ENCODE results near the gene LIN7C. TPM values are rescaled to one million over a fixed set of nuclear protein-coding genes. Genes with fewer than 3 reads are reported as not detected.

Gene LIN7C
- total and polyA plus RNA-seq, 9 of the 15 experiments (the other 6 are each of a cell fraction or from before 2014, with no cell fraction given), result 10.8 to 52.7 (median 21.5) TPM

- POLR2A ChIA-PET, result interaction anchor here (0.7 to 1.0 kb wide), 2 partner anchors 14 to 22 kb away, joined by 4 to 5 read pairs; no protein-coding TSS in a partner anchor
Measured at GRCh38 chr11:27495710-27496300, 10.8 kb downstream of the LIN7C start.

DNA sequence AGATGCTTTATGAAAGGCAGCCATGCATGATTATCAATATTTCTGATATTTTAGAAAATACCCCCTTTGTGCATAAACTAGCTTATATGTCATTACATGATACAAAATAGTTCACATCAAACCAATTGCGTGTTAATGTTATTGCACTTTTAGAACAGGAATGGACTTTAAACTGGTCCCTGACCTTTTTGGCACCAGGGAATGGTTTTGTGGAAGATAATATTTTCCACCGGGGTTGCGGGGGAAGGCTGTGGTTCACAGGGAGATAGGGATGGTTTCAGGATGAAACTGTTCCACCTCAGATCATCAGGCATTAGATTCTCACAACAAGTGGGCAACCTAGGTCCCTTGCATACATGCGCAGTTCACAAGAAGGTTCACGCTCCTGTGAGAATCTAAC is 17.5 kb downstream of the LIN7C start:
- intact Hi-C loops (cut with micrococcal nuclease), result loop anchor here (5.0 kb wide), 3 partner anchors 192 to 1202 kb away; no protein-coding TSS in a partner anchor
- DNase-seq (ENCODE audit: extremely low read depth in 1 of 4, low spot score in 3 of 4), result no peak
- in situ Hi-C loops (cut with MboI), result loop anchor here (25.0 kb wide), 2 partner anchors 727 to 1202 kb away; no protein-coding TSS in a partner anchor
- Histone ChIP-seq H3K27ac (ENCODE audit: extremely low read depth, low read depth, low read length) (no peak overlapping the region), H3K4me2 (ENCODE audit: insufficient read depth, low read length) (no peak overlapping the region), H3K9ac (ENCODE audit: insufficient read depth in 1 of 2, low read depth in 2 of 2, low read length in 2 of 2) (no peak overlapping the region), H3K9me1 (ENCODE audit: control insufficient read depth, insufficient read depth, low read length) (no peaks in the 10 kb centered on the region), H3K27me3 (ENCODE audit: control insufficient read depth in 2 of 2, insufficient read depth in 2 of 2, low read length in 2 of 2) (no peaks in the 10 kb centered on the region), H3K36me3 (ENCODE audit: control insufficient read depth, insufficient read depth, low read length) (peaks cover 36% of the 10 kb centered on the region), H3K4me3 (no peak overlapping the region), H2AFZ (ENCODE audit: low read depth, low read length) (no peak overlapping the region), H3K4me1 (replicated peaks in 1 of 2; ENCODE audit: control insufficient read depth in 2 of 2, insufficient read depth in 2 of 2, low read length in 2 of 2) (no peaks in the 10 kb centered on the region), H3K79me2 (ENCODE audit: control insufficient read depth, insufficient read depth, low read length) (no peaks in the 10 kb centered on the region), H4K20me1 (replicated peaks; ENCODE audit: control insufficient read depth, insufficient read depth, low read length) (no peaks in the 10 kb centered on the region), H3K9me3 (replicated peaks; ENCODE audit: control insufficient read depth, insufficient read depth, low read depth, low read length) (no peaks in the 10 kb centered on the region)
- no peak for FAIRE-seq
- ChIA-PET POLR2A (interaction anchor here (1.7 kb wide), 1 partner anchor 16 kb away, joined by 5 read pairs; the partner anchor contains the start of gene LGR4), CTCF (ENCODE audit: low intra/inter-chr PET ratio) (interaction anchor here (1.1 kb wide), 1 partner anchor 292 kb away, joined by 3 read pairs; no protein-coding TSS in a partner anchor)
- whole genome bisulfite sequencing (ENCODE audit: insufficient coverage, low coverage, missing lambda C conversion rate), result 75% methylated on average over 5 of the region's 5 CpGs
- no peak for ATAC-seq
- no TSS peak for BruUV-seq (replicated peaks)
- TF ChIP-seq E2F4 (CRISPR knock-in tag; IDR thresholded peaks at IDR 0.05; ENCODE audit: low read depth) (no peak), ZEB2 (IDR thresholded peaks at IDR 0.05) (no peak), CBFA2T2 (conservative IDR thresholded peaks at IDR 0.05) (no peak), MXD1 (CRISPR knock-in tag; IDR thresholded peaks at IDR 0.05; ENCODE audit: borderline replicate concordance, poor library complexity, severe bottlenecking) (no peak), NR1H2 (CRISPR knock-in tag; IDR thresholded peaks at IDR 0.05) (no peak)
- TF ChIP-seq, protein P1, sequence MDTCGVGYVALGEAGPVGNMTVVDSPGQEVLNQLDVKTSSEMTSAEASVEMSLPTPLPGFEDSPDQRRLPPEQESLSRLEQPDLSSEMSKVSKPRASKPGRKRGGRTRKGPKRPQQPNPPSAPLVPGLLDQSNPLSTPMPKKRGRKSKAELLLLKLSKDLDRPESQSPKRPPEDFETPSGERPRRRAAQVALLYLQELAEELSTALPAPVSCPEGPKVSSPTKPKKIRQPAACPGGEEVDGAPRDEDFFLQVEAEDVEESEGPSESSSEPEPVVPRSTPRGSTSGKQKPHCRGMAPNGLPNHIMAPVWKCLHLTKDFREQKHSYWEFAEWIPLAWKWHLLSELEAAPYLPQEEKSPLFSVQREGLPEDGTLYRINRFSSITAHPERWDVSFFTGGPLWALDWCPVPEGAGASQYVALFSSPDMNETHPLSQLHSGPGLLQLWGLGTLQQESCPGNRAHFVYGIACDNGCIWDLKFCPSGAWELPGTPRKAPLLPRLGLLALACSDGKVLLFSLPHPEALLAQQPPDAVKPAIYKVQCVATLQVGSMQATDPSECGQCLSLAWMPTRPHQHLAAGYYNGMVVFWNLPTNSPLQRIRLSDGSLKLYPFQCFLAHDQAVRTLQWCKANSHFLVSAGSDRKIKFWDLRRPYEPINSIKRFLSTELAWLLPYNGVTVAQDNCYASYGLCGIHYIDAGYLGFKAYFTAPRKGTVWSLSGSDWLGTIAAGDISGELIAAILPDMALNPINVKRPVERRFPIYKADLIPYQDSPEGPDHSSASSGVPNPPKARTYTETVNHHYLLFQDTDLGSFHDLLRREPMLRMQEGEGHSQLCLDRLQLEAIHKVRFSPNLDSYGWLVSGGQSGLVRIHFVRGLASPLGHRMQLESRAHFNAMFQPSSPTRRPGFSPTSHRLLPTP (IDR thresholded peaks at IDR 0.05; ENCODE audit: borderline replicate concordance, extremely low read depth, insufficient read length), result no peak

More at GRCh38 chr11:27495710-27496300, 10.8 kb downstream of the LIN7C start:
- Histone ChIP-seq H3K4me2 (ENCODE audit: insufficient read depth, low read length) (no peak overlapping the region), H3K9me3 (replicated peaks; ENCODE audit: control insufficient read depth, insufficient read depth, low read depth, low read length) (no peaks in the 10 kb centered on the region), H3K9me1 (ENCODE audit: control insufficient read depth, insufficient read depth, low read length) (no peaks in the 10 kb centered on the region), H3K4me1 (replicated peaks in 1 of 2; ENCODE audit: control insufficient read depth in 2 of 2, insufficient read depth in 2 of 2, low read length in 2 of 2) (no peaks in the 10 kb centered on the region), H3K27ac (ENCODE audit: extremely low read depth, low read depth, low read length) (no peak overlapping the region), H3K27me3 (ENCODE audit: control insufficient read depth in 2 of 2, insufficient read depth in 2 of 2, low read length in 2 of 2) (no peaks in the 10 kb centered on the region), H4K20me1 (replicated peaks; ENCODE audit: control insufficient read depth, insufficient read depth, low read length) (no peaks in the 10 kb centered on the region), H3K9ac (ENCODE audit: insufficient read depth in 1 of 2, low read depth in 2 of 2, low read length in 2 of 2) (no peak overlapping the region), H3K36me3 (ENCODE audit: control insufficient read depth, insufficient read depth, low read length) (peaks cover 88% of the 10 kb centered on the region), H3K4me3 (no peak overlapping the region), H3K79me2 (ENCODE audit: control insufficient read depth, insufficient read depth, low read length) (peaks cover 15% of the 10 kb centered on the region), H2AFZ (ENCODE audit: low read depth, low read length) (no peak overlapping the region)
- FAIRE-seq (no peak), DNase-seq (ENCODE audit: extremely low read depth in 1 of 4, low spot score in 3 of 4) (no peak), ATAC-seq (no peak)
- WGBS (ENCODE audit: insufficient coverage, low coverage, missing lambda C conversion rate), result 100% methylated on average over 1 of the region's 1 CpG
- TF ChIP-seq ZNF780A (CRISPR knock-in tag; IDR thresholded peaks at IDR 0.05) (no peak), FOXJ3 (CRISPR knock-in tag; IDR thresholded peaks at IDR 0.05) (no peak), IFI16 (CRISPR knock-in tag; IDR thresholded peaks at IDR 0.05) (no peak), SNIP1 (IDR thresholded peaks at IDR 0.05; ENCODE audit: low read depth) (no peak), SMARCE1 (IDR thresholded peaks at IDR 0.05) (no peak)
- TF ChIP-seq, protein P2, sequence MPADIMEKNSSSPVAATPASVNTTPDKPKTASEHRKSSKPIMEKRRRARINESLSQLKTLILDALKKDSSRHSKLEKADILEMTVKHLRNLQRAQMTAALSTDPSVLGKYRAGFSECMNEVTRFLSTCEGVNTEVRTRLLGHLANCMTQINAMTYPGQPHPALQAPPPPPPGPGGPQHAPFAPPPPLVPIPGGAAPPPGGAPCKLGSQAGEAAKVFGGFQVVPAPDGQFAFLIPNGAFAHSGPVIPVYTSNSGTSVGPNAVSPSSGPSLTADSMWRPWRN (IDR thresholded peaks at IDR 0.05; ENCODE audit: low read depth), result no peak
- no TSS peak for BruUV-seq (replicated peaks)
- intact Hi-C loops (cut with micrococcal nuclease) (loop anchor here (5.0 kb wide), 1 partner anchor 844 kb away; no protein-coding TSS in a partner anchor), in situ Hi-C loops (cut with MboI) (loop anchor here (25.0 kb wide), 2 partner anchors 734 to 1209 kb away; no protein-coding TSS in a partner anchor)
- CTCF ChIA-PET (ENCODE audit: low intra/inter-chr PET ratio), result interaction anchor here (2.0 kb wide), 1 partner anchor 311 kb away, joined by 11 read pairs; no protein-coding TSS in a partner anchor
